ENCODE measurements around the gene CDC42EP5.
"Not testable (repeated sequence)": the region's sequence is repeated elsewhere in the genome, so short reads cannot be mapped to it uniquely, and the experiment has no call there.

Gene CDC42EP5

GRCh38 chr19:54446349-54446748 is 26.7 kb downstream of the CDC42EP5 start:
- not testable (repeated sequence) for DNase-seq

GRCh38 chr19:54444737-54445136 is 28.4 kb downstream of the CDC42EP5 start:
- no peak for DNase-seq

GRCh38 chr19:54440641-54441040 is 32.5 kb downstream of the CDC42EP5 start:
- no peak for DNase-seq

- no peak for DNase-seq
Observed at GRCh38 chr19:54439174-54439851, 33.8 kb downstream of the CDC42EP5 start.

GRCh38 chr19:54436628-54437252 is 36.4 kb downstream of the CDC42EP5 start:
- no peak for DNase-seq

- no peak for DNase-seq
Observed at GRCh38 chr19:54436031-54436523, 37.0 kb downstream of the CDC42EP5 start.

GRCh38 chr19:54435551-54436016 is 37.5 kb downstream of the CDC42EP5 start:
- DNase-seq = no peak

- DNase-seq = no peak
Observed at GRCh38 chr19:54434873-54435214, 38.3 kb downstream of the CDC42EP5 start.

GRCh38 chr19:54434112-54434872 is 38.8 kb downstream of the CDC42EP5 start:
- no peak for DNase-seq

- DNase-seq = no peak
Observed at GRCh38 chr19:54433697-54434096, 39.4 kb downstream of the CDC42EP5 start.

GRCh38 chr19:54432144-54432738 is 40.9 kb downstream of the CDC42EP5 start:
- DNase-seq = no peak

GRCh38 chr19:54431255-54431838 is 41.7 kb downstream of the CDC42EP5 start:
- DNase-seq = no peak

- no peak for DNase-seq
Observed at GRCh38 chr19:54430306-54431254, 42.5 kb downstream of the CDC42EP5 start.

GRCh38 chr19:54429545-54430227 is 43.4 kb downstream of the CDC42EP5 start:
- DNase-seq = no peak

GRCh38 chr19:54429176-54429495 is 44.0 kb downstream of the CDC42EP5 start:
- DNase-seq = no peak

GRCh38 chr19:54428323-54429175 is 44.5 kb downstream of the CDC42EP5 start:
- no peak for DNase-seq

- no peak for DNase-seq
Observed at GRCh38 chr19:54427586-54427985, 45.5 kb downstream of the CDC42EP5 start.

- no peak for DNase-seq
Observed at GRCh38 chr19:54426291-54426931, 46.7 kb downstream of the CDC42EP5 start.

GRCh38 chr19:54425382-54425723 is 47.7 kb downstream of the CDC42EP5 start:
- no peak for DNase-seq
